Loucy (cell line): ENCODE results near the gene HAUS3.

Experiments used
- EZH2phosphoT487 ChIP-seq: fragments of 200-600 bp; IDR thresholded peaks from 2 replicates; pipeline ENCODE4 v1.6.1; 2018; ENCODE audit warnings: antibody characterized with exemption, mild to moderate bottlenecking, moderate library complexity, borderline replicate concordance
- TF ChIP-seq, protein P1 (sequence below): fragments of 200-600 bp; sonication (generic); conservative IDR thresholded peaks from 2 replicates; pipeline ENCODE4 v1.5.1; 2014; ENCODE audit warnings: mild to moderate bottlenecking, antibody characterized with exemption, low read length

DNA sequence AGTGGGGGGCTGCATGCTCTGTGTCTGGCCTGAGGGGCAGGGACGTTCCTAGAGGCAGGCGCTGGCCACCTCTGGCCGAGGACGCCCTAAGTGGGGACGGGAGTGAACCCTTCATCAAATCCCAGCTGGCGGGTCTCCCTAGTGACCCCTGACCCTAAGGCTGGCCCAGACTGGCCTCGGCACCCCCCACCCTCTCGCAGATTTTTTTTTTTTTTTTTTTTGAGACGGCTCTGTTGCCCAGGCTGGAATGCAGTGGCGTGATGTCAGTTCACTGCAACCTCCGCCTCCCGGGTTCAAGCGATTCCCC is 21.0 kb upstream of the HAUS3 start:
- TF ChIP-seq, protein P1, sequence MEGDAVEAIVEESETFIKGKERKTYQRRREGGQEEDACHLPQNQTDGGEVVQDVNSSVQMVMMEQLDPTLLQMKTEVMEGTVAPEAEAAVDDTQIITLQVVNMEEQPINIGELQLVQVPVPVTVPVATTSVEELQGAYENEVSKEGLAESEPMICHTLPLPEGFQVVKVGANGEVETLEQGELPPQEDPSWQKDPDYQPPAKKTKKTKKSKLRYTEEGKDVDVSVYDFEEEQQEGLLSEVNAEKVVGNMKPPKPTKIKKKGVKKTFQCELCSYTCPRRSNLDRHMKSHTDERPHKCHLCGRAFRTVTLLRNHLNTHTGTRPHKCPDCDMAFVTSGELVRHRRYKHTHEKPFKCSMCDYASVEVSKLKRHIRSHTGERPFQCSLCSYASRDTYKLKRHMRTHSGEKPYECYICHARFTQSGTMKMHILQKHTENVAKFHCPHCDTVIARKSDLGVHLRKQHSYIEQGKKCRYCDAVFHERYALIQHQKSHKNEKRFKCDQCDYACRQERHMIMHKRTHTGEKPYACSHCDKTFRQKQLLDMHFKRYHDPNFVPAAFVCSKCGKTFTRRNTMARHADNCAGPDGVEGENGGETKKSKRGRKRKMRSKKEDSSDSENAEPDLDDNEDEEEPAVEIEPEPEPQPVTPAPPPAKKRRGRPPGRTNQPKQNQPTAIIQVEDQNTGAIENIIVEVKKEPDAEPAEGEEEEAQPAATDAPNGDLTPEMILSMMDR, result no peak
- no peak for TF ChIP-seq EZH2phosphoT487
